ENCODE measurements around the gene KDM7A.

DNA sequence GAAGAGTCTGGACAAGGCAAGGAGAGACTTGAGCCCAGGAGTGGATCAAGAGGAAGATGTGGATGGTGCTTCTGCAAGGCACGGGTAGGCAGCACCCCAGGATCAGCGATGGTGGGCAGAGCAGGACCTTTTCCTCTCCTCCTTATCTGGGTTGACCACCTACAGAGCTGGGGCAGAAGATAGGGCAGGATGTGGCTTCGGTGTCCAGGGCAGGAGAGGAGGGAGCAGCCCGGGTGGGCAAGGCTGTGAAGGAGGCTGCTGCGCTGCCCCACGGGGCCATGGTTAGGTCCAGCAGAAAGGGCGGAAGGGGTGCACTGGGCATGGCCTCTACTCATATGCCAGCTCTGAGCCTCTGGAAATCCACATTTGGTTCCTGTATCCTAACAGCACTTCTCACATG, 94.0 kb downstream of the KDM7A start:
- TF ChIP-seq, protein P1, sequence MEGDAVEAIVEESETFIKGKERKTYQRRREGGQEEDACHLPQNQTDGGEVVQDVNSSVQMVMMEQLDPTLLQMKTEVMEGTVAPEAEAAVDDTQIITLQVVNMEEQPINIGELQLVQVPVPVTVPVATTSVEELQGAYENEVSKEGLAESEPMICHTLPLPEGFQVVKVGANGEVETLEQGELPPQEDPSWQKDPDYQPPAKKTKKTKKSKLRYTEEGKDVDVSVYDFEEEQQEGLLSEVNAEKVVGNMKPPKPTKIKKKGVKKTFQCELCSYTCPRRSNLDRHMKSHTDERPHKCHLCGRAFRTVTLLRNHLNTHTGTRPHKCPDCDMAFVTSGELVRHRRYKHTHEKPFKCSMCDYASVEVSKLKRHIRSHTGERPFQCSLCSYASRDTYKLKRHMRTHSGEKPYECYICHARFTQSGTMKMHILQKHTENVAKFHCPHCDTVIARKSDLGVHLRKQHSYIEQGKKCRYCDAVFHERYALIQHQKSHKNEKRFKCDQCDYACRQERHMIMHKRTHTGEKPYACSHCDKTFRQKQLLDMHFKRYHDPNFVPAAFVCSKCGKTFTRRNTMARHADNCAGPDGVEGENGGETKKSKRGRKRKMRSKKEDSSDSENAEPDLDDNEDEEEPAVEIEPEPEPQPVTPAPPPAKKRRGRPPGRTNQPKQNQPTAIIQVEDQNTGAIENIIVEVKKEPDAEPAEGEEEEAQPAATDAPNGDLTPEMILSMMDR (IDR thresholded peaks at IDR 0.05): no peak
- no peak for TF ChIP-seq POLR2A (IDR thresholded peaks at IDR 0.05)
